GM18511 (cell line): ENCODE results near the gene ARSK.
A peak's percentile ranks its signal among the peaks of the same experiment; 100 is the strongest.

Experiments
- ATAC-seq: cut with Tn5 transposase; IDR thresholded peaks from one replicate; pipeline ENCODE4 v1.9.1; 2021; ENCODE audit warnings: mild to moderate bottlenecking, moderate library complexity; ENCODE audit not compliant: unreplicated experiment

Gene ARSK, protein sequence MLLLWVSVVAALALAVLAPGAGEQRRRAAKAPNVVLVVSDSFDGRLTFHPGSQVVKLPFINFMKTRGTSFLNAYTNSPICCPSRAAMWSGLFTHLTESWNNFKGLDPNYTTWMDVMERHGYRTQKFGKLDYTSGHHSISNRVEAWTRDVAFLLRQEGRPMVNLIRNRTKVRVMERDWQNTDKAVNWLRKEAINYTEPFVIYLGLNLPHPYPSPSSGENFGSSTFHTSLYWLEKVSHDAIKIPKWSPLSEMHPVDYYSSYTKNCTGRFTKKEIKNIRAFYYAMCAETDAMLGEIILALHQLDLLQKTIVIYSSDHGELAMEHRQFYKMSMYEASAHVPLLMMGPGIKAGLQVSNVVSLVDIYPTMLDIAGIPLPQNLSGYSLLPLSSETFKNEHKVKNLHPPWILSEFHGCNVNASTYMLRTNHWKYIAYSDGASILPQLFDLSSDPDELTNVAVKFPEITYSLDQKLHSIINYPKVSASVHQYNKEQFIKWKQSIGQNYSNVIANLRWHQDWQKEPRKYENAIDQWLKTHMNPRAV

DNA sequence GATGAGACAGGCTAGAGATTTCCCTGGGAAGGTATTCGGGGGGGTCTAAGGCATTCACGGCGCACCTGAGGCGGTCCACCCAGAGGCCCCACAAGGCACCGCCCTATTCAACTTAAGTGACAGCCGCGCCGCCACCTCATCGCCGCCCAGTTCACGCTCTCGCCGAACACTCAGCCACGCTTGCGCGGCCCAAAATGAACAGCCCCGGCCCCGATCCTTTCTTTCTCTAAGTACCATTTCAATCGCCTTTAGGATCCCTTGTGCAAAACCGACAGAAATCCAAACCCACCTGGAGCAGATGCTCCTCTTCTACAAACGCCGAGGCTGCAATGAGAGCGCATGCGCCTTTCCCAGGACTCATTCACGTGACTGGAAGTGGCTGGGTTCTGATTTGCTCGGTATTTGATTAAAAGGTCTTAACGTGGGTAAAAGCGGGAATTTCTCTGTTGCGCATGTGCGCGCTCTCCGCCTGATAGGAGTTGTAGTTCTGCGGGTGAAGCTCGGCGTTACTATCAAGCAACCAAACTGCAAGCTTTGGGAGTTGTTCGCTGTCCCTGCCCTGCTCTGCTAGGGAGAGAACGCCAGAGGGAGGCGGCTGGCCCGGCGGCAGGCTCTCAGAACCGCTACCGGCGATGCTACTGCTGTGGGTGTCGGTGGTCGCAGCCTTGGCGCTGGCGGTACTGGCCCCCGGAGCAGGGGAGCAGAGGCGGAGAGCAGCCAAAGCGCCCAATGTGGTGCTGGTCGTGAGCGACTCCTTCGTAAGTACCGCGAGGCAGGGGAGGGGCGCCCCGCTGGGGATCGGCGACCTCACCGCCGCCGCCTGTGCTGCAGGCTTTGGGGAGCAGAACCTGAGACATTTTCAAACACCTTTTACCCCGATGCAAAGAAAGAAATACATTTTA, at the start of gene ARSK, which contains the start of gene SKIC3:
Gene ARSK, plus strand, starts transcription at position 455 of the 902 bp plus-strand sequence. Its CDS starts 178 bp downstream, at position 633.
Gene SKIC3, minus strand, starts transcription at position 331 of the 902 bp plus-strand sequence. CDS start 7,827 bp downstream, outside the sequence.
- peak; percentile 94 for ATAC-seq

DNA sequence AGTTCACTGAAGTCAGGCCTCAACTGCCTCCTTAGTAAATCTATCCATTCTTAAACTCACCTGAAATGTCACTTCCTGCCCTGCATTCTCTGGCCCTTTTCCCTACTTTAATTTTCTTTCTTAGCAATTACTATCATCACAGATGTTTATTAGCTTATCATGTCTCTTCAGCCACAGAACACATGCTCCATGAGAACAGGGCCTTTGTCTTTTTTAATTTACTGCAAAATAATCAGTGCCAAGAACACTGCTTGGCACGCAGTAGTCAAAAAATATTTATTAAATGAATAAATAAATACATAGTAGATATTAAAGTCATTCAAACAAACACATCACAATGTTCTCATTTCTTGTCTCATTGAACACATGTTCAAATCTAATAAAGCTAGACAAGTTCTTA, 46.4 kb upstream of the ARSK start:
- ATAC-seq: no peak

DNA sequence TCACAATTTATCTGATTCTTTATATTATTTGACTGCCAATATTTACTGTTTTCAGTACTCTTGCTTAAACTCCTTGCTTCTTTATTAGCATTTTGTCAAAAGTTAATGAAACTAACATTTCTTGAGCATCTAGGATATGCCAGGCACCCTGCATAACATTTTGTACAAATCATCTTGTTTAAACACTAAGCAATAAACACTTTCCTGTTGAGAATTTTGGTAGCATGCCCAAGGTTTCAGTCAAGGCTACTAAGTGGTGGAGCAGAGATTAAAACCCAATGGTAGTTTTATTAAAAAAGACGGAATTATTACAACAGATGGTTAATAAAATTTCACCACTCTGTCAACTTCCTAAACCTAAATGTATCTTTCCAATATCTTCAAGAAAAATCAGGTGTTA, 43.3 kb upstream of the ARSK start:
- no peak for ATAC-seq

DNA sequence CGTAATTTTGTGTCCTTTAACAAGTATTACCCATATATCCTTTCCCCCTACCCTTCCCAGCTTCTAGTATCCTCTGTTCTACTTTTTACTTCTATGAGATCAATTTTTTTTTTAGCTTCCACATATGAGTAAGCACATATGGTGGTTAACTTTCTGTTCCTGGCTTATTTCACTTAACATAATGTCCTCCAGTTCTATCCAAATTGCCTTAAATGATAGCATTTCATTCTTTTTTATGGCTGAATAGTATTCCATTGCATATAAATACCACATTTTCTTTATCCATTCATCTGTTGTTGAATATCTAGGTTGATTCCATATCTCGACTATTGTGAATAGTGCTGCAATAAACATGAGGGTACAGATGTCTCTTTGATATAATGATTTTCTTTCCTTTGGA, 36.5 kb upstream of the ARSK start:
- no peak for ATAC-seq

DNA sequence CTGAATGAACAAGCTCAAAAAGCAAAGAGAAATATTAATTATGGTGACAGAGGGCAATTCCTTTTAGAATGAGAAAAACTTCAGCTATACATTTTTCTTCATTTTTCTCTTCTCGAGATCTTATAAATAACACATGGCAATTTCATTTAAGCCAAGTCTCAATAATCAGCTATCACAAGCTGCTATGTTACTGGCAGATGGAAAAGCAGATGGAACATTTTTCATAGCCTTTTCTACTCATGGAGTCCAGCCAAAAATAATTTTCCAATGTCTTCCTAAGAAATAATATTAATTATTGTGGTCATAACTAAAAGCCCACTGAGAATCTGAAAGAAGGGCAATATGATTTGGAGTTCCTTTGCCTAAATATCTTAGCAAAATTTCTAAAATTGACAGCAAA, 35.8 kb upstream of the ARSK start:
- ATAC-seq: no peak

DNA sequence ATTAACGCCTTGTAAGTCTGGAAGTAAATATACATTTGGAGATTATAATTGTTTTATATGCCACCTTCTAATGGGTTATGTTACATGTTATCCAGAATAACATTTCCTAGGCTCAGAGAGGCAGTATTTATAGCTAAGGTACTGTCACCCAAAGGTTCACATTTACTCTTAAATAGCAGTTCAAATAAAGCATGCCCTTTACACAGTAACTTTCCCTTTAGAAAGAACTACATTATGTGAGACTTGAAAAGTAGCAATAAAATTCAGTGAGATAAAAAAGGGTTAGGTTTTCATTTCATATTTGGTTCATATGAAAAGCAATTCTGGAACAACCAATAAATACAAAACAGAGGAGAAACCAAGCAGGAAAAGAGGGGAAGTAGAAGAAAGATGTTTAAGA, 35.2 kb upstream of the ARSK start:
- no peak for ATAC-seq

DNA sequence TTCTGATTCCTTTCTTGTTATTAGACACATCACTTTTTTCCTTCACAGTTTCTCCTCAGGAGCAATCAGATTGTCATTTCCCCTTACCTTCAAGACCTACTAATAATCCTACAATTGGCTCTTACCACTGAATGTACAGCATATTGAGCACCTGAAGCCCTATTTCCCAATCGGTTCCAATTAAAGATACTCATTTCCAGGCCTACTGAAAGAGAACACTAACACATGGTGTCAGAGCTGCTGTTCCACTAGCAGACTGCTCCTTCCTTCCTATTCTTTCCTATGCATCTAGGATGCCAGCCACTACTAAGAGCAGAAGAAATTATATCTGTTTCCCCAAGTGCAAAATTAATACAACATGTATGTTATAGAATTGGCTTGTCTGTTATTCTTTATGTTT, 34.7 kb upstream of the ARSK start:
- no peak for ATAC-seq

DNA sequence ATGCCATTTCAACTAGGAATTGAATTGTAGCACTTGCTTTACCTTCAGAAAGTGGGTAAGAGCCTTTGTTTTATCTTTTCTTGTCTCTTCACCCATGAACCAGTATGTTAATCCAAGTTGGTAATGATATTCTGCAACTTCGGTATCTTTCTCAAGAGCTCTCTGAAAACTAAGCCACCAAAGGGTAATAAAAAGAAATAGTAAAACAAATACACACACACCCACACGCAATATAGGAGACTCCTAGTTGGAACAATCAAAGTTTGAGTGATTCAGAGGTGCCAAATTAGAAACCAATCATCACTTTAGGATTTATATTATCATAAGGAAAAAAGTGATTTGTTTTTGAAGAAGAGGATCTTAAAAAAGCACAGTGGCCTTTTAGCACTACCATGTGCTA, 30.5 kb upstream of the ARSK start:
- ATAC-seq: no peak

DNA sequence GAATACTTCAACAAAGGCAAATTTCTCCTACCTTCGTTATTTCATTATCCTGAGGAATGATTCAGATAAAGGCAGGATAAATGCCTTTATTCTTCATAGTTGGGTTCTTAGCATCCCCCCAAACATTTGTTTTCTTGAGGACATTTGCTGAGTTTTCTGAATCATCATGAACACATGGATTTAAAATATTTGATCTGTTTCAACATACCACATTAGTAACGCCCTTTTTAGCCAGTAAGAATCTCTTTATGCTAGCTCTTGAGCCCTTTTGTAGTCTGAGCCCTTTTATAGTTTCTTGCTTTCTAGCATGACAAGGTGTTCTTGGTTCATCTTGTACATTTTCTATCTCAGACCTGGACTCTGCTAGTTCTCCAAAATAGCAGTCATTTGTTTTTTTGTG, 28.0 kb upstream of the ARSK start:
- no peak for ATAC-seq

DNA sequence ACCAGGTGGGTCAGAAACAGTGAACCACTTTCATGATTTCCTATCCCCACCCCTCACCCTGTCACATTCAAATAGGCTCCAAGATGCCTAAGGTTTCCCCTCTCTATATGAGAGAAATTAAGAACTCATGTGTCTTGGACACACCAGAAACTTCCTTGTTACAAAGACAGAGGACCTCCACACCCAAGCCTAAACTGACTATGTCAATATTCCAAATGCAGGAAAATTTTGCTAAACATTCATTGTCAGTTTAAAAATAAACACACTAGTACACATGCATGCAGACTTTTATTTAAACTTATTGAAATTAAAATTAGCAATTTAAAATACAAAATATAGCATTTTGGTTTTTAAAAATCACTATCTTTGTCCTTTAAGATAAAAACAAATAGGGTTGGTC, 26.3 kb upstream of the ARSK start:
- ATAC-seq: no peak

DNA sequence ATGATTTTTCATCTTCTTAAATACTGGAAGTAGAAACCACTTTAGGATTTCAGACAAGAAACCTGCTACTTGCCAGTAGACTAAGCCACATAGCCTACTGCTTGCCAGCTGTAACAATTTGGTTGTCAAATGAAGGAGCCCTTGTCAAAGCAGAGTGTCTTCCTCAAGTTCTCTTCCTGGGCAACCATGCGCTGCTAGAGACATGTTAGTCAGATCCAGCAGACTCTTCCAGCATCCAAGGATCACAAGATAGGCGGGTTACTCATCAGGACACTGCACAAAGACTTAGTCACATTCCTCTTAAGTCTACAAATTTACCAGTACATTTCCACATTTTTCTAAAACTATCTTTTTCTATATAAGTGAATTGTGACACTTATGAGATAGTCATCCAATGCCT, 24.5 kb upstream of the ARSK start:
- no peak for ATAC-seq

DNA sequence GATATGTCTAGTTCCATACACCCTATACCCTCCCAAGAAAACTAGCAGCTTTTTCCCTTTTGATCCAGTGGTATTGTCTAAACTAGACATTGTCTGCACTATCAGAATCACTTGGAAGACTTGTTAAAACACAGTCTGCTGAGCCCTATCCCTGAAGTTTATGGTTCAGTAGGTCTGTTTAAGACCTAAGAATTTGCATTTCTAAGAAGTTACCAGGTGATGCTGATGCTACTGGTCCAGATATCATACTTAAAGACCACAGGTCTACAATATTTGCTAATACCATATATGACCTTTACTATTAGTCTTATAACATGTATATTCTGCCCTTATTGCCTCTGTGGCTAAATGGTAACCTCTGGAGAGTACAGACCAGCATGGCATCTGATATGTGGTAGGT, 23.4 kb upstream of the ARSK start:
- ATAC-seq: no peak

DNA sequence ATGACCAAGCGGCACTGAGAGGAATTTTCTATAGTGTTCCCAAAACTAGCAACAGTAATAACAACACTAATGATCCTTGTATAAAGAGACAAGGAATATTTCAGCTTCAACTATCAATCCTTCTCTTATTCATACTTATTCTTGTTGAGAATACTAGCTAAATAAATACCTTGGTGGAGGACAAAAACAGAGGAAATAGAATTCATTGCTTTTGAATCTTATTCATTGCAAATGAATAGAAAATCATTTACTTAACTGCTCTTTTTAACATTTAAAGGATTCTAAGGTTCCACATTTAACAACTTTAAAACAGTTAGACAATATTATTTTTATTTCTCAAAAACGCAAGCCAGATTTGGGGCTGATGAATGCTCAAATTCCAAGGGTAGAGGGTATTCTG, 22.5 kb upstream of the ARSK start:
- no peak for ATAC-seq

DNA sequence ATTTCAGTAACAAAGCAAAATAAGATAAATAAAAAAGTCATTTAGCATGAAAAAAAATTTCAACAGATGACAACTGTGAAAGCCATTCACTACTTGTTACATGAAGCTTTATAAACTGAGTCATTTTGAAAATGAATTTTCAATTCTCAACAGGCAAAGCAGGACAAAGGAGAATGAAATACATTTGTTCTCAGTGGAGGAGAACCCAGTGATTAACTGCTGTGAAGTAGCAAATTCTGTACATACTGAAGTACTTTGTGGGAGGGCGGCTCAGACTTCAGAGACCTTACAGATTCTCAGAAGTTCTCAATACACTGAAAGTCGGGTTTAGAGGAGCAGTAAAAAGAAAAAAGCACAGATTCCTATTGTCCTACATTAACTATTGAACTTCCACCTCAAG, 21.8 kb upstream of the ARSK start:
- ATAC-seq: no peak

DNA sequence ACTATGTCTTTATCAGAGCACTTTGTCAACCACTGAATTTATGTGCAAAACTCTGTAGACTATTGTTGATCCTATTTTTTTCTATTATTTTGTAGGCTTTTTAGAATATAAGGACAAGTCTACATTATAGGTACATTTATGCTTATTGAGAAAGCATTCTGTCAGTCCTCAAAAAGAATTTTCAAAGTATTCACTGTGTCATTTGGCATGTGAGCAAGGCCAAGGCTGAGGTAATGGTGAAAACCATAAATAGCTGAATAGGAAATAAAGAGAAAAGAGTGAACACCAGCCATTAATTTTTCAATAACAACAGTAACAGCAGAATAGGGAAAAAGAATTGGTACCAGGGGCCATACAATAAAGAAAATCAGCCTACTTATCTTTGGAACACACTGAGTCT, 21.1 kb upstream of the ARSK start:
- ATAC-seq: no peak

DNA sequence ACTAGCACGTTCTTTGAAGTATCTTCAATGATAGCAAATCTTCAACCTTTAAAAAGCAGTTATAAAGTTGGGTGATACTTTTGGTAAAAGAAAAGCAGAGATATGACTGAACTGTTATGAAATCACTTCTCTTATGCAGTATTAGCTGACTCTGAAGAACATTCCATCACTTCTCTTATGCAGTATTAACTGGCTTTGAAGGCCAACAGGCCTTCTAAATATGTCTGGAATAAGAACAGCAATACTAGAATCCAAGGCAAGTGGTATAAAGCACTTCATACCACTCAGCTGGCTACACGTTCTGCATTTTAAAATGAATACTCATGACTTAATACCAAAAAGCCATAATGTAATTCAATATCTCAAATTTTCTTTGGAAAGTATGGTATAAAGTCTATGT, 17.4 kb upstream of the ARSK start:
- no peak for ATAC-seq

DNA sequence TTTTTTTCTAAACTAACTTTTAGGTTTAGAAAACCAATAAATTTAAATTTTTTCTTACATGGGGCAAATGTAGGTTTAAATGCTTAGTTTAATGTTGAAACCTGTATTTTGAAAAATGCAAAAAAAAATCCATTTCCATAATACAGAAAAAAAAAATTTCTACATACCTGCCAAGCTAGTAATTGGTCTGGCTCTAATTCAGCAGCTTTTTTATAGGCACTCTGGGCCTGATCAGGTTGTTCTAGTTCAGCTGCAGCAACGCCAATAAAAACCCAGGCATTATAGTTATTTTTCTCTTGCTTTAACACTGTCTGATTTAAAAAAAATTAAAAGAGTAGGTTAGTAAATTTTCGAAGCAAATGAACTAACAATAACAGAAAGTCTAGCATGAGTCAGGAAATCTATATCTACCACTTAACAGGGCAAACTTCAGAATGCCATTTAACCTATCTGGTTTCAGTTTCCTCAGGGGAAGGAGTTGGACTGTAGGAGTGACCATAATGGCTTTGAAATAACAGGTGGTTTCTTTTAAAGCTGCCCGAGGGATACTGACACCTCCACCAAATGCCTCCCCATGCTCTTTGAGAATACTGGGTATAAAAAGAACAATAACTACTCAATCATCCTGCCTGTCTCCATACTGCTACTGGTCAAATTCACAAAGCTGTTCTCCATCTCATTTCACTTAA, 11.7 kb upstream of the ARSK start:
- no peak for ATAC-seq

DNA sequence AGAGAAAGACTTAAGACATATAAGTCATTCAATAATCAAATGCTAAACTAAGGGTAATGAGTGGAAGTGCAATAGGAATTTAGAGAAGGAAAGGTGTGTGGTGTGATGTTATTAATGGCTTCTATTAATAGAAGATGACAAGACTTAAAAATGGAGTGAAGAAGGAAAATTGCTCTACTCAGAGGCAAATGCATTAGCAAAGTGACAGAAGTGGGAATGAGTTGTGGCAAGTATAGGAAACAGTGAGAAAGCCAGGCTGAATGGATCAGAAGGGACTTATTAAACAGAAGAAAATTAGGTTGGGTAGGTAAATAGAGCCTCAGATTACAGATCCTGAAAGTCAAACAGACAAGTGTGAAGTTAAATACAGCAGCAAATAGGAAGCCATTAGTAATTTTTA, 5.9 kb upstream of the ARSK start:
- ATAC-seq: no peak

DNA sequence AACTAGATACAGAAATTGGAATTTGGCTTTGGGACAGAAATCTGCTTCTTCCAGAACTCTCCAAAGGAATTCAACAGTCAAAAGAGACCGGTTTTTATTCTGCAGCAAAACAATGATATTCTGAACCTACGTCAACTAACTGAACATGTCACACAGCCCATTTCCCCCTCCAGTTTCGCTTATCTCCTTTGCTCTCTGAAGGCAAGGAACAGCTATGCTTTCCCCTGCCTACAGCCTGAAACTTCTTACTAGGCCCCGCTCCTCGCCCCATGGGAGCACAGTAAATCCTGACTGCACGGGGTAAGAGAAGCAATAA, 612 bp upstream of the ARSK start:
- ATAC-seq: peak; percentile 39

DNA sequence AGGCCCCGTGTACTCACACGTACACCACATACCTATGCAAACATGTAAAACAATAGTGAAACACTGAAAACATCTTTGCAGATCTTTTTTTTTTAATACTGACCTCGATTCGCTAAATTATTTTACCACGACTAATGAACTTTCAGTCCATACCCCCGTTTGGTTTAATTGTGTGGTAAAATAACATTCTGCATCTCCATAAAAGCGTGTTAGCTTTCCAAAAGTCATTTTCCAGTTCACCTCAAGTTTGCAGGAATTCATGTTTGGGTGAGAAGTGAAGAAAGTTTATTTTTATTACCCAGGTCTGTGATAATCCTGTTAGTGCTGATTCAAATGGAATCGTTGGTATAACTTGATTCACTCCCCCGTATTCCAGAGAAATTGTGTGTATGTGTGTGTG, 652 bp downstream of the ARSK start:
- no peak for ATAC-seq

DNA sequence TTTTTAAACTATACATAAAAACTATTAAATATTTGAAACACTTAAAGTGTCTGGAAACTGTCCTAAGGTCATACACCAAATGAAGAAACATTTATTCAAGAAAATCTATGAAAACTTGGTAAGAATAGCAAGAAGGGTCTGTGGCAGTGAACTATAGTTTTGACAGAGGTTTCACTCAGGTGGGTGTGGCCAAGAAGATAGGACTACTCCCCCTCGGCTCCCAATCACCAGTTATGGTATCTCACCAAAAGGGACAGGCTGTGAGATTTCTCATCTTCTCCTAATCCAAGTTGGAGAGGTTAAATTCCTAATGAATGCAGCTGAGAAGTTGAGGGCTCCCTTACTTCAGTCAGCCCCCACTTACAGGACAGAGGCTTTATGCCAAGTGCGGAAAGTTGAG, 2.9 kb downstream of the ARSK start:
- ATAC-seq: no peak
